HG03469 (cell line): ENCODE results near the gene ZNF74.
"Not testable (repeated sequence)": the region's sequence is repeated elsewhere in the genome, so short reads cannot be mapped to it uniquely, and the experiment has no call there.

Experiments used
- ATAC-seq: cut with Tn5 transposase; IDR thresholded peaks from one replicate; pipeline ENCODE4 v1.9.1; 2021; ENCODE audit warnings: mild to moderate bottlenecking, moderate library complexity, moderate number of reproducible peaks; ENCODE audit not compliant: unreplicated experiment

ZNF74 gene

DNA sequence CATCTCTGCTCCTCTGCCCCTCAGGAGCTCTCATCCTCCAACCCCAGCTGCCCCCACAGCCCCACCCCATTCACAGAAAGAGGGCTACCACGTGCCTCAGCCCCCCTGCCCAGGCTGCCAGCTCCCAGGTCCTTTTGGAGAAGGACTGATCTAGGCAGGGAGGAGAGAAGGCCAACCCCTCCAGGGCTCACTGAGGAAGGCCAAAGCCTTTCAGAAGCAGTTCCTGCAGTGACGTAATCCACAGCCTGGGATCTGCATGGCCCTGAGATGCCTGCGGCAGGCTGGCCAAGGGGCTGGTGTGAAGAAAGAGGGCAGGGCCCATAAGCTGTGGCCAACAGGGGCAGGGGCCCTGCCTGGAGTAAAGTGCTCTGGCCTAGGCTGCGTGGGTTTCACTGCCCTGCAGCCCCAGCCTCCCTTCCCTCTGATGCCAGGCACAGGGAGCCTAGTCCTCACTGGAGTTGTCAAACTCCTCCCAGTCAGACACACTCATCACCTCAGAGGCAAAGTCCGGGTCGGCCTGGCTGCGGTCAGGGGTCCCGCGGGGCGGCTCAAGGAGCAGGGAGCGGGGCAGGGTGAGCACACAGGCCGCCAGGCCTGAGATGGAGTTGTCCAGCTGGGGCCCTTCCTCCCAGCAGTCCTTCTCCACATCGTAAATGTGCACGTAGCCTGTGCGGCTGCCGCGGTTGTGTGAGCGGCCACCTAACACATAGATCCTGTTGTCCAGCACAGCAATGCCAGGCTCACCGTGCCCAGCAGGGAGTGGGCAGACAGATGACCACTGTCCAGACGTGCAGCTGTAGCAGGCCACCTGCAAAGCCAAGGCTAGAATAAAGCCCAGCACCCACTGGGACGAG lies 47.9 kb downstream of the ZNF74 start:
- ATAC-seq: no peak

DNA sequence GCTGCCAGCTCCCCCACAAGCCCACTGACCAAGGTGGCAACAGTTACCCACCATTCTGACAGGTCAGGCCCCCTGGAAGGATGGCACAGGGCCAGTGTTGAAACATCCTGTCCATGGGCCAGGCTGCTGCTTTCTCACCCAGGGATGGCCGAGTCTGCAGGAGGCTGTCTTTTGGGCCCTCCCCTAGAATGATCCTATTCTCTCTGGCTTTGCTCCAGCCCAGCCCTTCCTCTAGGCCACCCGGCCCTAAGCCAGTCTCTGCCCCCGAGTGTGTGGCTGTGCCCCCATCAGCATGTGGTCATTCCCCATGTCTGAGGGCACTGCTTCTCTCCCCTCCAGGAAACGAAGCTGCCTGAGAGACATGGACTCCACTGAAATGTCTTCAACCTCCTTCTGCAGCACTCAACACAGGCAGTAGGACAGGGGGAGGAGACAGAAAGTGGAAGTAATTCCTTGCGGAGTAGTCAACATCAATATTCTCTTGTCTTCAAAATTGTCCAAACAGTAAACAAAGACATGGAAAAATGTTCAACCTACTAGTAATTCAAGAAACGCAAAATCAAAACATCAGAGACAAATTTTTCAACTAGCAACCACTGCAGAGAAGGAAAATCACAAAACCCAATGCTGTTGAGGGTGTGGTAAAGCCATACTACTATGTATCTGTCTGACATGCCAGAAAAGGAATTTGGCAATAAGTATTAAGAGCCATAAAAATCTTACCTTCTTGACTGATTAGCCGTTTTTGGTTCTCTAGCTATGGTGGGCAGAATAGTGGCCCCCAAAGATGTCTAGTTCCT lies 48.7 kb downstream of the ZNF74 start:
- ATAC-seq: no peak

DNA sequence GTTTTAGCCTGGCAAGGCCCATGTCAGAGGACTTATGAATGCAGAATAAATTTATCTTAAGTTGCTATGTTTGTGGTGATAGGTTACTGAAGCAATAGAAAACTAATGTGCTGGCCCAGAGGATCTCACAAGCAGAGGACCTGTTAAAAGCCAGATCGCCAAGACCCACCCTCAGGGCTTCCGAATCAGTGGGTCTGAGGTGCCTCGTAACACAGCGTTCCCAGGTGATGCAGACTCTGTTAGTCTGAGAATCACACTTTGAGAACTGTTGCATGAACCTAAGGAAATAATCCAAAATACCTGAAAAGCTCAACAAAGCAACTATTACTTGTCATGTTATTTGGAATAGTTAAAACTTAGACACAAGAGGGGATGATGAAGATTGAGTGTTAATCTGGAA lies 50.4 kb downstream of the ZNF74 start:
- ATAC-seq: no peak

DNA sequence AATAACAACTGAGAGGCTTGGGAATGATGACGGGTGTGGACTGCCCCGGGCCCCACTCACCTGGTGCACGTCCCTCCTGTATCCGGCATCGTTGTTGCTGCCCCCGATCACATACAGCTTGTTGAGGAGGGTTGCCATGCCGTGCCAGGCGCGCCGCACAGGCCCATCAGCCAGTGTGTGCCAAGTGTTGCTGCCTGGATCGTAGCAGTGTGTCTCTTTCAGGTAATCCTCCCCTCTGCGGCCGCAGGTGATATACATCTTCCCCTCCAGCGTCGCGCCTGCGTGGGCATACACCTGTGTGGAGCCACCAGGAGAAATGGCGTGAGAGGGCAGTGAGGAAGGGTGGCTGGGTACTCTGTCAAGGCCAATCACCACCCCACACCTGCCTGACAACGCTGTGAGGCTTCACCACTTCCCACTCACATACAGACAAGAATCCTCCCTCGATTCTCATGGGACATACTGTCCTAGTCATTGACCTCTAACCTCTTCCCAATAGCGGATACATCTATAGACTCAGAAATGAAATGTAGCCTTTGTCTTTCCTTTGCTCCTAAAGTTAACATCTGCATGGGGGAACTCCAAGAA lies 52.5 kb downstream of the ZNF74 start:
- ATAC-seq: no peak

DNA sequence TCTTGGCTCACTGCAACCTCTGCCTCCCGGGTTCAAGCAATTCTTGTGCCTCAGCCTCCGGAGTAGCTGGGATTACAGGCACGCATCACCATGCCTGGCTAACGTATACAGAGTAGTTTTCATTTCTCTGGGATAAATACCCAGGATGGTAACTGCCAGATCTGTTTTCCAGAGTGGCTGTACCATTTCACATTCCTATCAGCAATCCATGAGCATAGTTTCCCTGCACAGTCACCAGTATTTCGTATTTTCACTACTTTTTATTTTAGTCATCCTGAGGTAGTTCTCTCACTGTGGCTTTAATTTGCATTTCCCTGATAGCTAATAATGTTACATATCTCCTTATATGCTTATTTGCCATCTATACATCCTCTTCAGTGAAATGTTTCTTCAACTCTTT lies 54.7 kb downstream of the ZNF74 start:
- no peak for ATAC-seq

DNA sequence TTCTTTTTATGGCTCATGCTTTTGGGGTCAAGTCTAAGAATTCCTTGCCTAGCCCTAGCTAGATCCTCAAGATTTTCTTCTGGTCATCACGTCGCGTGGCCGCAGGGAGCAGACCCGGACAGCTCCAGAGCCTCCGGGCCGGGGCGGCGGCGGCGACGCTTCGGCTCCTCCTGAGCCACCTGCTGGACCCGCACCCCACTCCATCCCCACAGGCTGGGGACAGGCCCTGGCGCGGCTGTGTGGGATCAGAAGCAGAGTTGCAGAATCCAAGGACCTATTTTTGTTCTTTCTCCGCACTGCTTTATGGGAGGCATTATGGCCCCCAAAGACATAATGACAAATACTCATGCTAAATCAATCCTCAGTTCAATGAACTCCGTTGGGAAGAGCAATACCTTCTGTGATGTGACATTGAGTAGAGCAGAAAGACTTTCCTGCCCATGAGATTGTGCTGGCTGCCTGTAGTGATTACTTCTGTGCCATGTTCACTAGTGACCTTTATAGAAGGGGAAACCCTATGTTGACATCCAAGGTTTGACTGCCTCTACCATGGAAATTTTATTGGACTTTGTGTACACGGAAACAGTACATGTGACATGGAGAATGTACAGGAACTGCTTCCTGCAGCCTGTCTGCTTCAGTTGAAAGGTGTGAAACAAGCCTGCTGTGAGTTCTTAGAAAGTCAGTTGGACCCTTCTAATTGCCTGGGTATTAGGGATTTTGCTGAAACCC lies 56.0 kb downstream of the ZNF74 start:
- no peak for ATAC-seq

DNA sequence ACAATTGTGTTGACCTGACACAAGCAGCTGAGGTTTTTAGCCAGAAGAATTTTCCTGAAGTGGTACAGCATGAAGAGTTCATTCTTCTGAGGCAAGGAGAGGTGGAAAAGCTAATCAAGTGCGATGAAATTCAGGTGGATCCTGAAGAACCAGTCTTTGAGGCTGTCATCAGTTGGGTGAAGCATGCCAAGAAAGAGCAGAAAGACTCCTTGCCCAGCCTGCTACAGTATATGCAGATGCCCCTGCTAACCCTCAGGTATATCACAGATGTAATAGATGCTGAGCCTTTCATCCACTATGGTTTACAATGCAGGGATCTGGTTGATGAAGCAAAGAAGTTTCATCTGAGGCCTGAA lies 56.6 kb downstream of the ZNF74 start:
- ATAC-seq: no peak

DNA sequence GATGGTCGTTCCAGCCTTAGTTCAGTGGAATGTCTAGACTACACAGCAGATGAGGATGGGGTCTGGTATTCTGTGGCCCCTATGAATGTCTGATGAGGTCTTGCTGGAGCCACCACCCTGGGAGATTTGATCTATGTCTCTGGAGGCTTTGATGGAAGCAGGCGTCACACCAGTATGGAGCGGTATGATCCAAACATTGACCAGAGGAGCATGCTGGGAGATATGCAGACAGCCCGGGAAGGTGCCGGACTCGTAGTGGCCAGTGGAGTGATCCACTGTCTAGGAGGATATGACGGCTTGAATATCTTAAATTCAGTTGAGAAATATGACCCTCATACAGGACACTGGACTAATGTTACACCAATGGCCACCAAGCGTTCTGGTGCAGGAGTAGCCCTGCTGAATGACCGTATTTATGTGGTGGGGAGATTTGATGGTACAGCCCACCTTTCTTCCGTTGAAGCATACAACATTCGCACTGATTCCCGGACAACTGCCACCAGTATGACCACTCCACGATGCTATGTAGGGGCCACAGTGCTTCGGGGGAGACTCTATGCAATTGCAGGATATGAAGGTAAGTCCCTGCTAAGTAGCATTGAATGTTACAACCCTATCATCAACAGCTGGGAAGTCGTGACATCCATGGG lies 57.3 kb downstream of the ZNF74 start:
- not testable (repeated sequence) for ATAC-seq

DNA sequence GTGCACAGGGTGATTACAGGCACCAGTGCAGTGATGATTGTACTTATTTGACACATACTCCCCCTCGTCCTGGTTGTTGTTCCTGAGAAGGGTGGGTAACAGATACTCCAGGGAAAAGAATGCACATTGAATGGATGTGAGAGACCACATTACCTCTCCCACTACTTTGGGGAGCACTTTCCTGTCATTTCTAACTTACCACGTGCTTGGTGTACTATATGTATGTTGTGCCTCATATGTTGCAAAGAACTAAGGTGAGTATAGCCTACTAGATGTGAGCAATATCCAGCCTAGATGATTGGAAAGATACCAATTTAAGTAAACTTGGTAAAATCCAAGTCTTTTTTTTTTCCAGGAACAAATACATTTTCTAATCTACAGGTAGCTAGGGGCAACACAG lies 58.0 kb downstream of the ZNF74 start:
- no peak for ATAC-seq

DNA sequence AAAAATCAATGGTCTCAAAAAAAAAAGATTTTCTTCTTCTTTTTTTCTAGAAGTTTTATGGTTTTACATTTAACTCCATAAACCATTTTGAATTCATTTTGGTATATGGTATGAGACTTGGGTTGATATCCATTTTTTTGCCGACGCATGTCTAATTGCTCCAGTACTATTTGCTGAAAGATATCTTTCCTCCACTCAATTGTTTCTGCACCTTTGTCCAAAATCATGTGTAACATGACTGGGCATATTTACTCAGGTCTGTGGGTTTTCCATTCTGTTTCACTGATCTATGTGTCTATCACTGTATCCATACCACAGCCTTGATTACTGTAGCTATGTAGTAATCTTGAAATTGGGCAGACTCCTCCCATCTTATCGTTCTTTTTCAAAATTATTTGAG lies 59.3 kb downstream of the ZNF74 start:
- ATAC-seq: no peak

DNA sequence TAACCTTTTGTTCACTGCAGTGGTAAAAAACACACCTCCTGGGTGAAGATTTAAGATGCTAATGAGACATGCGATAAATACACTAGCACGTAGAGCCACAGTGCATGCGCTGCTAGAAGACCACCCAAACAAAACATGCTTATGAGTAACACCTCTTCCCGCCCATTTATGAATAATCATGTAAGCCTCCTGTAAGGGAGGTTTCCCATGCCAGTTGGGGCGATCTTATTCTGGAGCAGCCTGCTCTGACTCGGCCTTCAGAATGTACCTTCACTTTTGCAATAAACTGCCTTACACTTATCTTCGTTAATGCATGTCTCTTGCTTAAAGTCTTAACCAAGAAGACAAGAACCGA lies 61.7 kb downstream of the ZNF74 start:
- no peak for ATAC-seq

DNA sequence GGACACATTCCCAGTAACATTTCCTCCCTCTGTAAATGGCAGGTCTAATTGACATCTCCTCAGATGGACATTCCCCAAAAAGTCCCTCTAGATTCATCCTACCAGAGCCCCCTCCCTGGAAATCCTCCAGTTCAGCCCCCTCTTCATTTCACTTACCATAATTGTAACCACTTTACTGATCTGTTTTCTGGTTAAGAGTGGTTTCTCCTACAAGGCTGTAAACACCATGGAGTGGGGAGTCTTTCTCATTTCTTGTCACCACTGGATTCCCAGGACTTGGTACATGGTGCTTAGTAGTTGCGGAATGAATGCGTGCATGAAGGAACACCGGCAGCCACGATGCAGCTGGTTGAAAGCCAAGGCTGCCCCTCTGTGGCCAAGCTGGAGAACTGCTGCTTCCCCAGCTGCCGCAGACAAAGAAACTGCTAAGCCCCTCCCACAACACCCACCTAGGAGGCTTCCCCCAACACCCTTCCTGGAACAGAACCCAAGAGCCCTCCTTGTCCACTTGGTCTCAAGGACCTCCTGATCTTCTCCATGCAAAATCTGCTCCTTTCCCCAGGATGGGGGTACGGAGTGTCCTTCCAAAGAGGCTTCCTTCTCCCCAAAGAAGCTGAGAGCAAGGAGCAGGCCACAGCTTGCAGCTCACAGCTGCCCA lies 62.2 kb downstream of the ZNF74 start:
- ATAC-seq: no peak

DNA sequence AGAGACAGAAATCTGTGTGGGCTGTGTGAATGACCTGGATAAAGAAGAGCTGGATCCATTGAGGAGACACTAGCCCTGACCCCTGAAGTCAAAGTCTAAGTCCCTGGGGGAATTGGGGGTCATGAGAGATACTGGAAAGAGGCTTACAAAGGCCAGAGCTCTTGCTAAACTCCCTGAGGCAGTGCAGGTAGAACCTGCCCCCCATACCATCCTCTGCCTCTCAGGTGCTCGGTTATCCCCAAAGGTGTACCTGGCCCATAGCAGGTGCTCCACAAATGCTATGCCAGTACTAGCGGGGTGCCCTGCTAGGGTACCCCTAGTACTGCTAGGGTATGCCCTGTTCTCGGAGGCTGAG lies 62.7 kb downstream of the ZNF74 start:
- no peak for ATAC-seq

DNA sequence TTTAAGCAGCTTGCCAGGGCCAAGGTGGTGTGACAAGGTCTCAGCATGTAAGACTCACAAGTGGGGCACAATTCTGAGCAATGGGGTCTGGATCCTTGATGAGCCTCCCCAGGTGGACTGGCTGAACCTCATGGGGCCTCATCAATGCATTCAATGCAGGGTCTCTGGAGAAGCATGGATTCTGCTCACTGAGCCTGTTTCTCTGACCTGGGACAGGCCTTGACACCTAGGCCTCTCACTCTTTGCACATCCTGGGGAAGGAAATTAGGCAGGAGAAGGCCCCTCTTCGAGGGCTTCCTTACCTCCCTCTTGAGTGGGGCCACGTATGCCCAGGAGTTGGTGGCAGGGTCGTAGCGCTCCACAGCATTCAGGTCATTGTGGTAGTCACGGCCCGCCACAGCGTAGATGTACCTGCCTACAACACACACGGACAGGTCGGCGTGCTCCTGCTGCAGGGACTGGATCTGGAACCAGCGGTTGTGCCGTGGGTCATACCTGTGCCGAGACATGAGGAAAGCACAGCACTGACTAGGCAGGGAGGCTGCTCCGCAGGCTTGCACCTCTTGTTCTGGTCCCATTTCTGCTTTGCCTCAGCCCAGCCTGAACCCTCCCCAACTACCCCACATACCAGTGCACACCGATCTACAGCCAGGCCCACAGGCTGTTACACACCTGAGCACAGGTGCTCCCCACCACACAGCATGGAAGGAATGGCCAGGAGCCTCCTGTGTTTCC lies 63.7 kb downstream of the ZNF74 start:
- ATAC-seq: no peak
